SK-N-SH treated with all-trans-retinoic acid at 6 μM for 48 hours (cell line): ENCODE results near the gene ARHGDIB.

Experiments
- ARNTL ChIP-seq: fragments of 450-650 bp; formaldehyde crosslinking; IDR thresholded peaks from 2 replicates; pipeline ENCODE4 v1.5.0; 2020; ENCODE audit warnings: low read depth, mild to moderate bottlenecking, moderate library complexity, borderline replicate concordance
- CREB5 ChIP-seq: fragments of 250-450 bp; sonication (Bioruptor Pico); IDR thresholded peaks from 2 replicates; pipeline ENCODE4 v1.5.1; 2020; ENCODE audit warnings: low read depth, mild to moderate bottlenecking, moderate library complexity
- CSDC2 ChIP-seq: fragments of 250-450 bp; sonication (Bioruptor Pico); IDR thresholded peaks from 2 replicates; pipeline ENCODE4 v1.5.0; 2020; ENCODE audit warnings: mild to moderate bottlenecking, moderate library complexity
- CSRNP3 ChIP-seq: fragments of 250-450 bp; sonication (Bioruptor Pico); IDR thresholded peaks from 2 replicates; pipeline ENCODE4 v1.5.1; 2021; ENCODE audit warnings: mild to moderate bottlenecking, moderate library complexity
- GLIS3 ChIP-seq: fragments of 250-450 bp; sonication (Bioruptor Pico); IDR thresholded peaks from 2 replicates; pipeline ENCODE4 v1.5.0; 2020; ENCODE audit warnings: mild to moderate bottlenecking, moderate library complexity
- ISL1 ChIP-seq: fragments of 250-450 bp; sonication (Bioruptor Pico); IDR thresholded peaks from 2 replicates; pipeline ENCODE4 v2.1.2; 2022; ENCODE audit warnings: mild to moderate bottlenecking, moderate library complexity
- PPARA ChIP-seq: fragments of 250-450 bp; sonication (Bioruptor Pico); IDR thresholded peaks from 2 replicates; pipeline ENCODE4 v1.5.0; 2020; ENCODE audit warnings: mild to moderate bottlenecking, borderline replicate concordance
- RARB ChIP-seq: fragments of 250-450 bp; sonication (Bioruptor Pico); IDR thresholded peaks from 2 replicates; pipeline ENCODE4 v1.8.0; 2021; ENCODE audit warnings: mild to moderate bottlenecking, moderate library complexity
- TCF4 ChIP-seq: fragments of 250-450 bp; sonication (Bioruptor Pico); IDR thresholded peaks from 2 replicates; pipeline ENCODE4 v1.8.0; 2021; ENCODE audit warnings: mild to moderate bottlenecking, moderate library complexity, borderline replicate concordance
- TOX ChIP-seq: fragments of 250-450 bp; sonication (Bioruptor Pico); IDR thresholded peaks from 2 replicates; pipeline ENCODE4 v1.8.0; 2021; ENCODE audit warnings: mild to moderate bottlenecking, moderate library complexity, borderline replicate concordance
- ZFP3 ChIP-seq: fragments of 250-450 bp; sonication (Bioruptor Pico); IDR thresholded peaks from 2 replicates; pipeline ENCODE4 v1.5.0; 2020; ENCODE audit warnings: mild to moderate bottlenecking, moderate library complexity
- ZFP30 ChIP-seq: fragments of 450-650 bp; formaldehyde crosslinking; IDR thresholded peaks from 2 replicates; pipeline ENCODE4 v1.5.0; 2022; ENCODE audit warnings: mild to moderate bottlenecking, moderate library complexity
- ZNF8 ChIP-seq: fragments of 450-650 bp; formaldehyde crosslinking; IDR thresholded peaks from 2 replicates; pipeline ENCODE4 v1.5.0; 2020; ENCODE audit warnings: mild to moderate bottlenecking, moderate library complexity
- TF ChIP-seq, protein P1 (sequence below): fragments of 250-450 bp; sonication (Bioruptor Pico); IDR thresholded peaks from 2 replicates; pipeline ENCODE4 v1.8.0; 2020; ENCODE audit warnings: mild to moderate bottlenecking, moderate library complexity, borderline replicate concordance

- no peak for TF ChIP-seq PPARA
- no peak for TF ChIP-seq ZFP30 (CRISPR knock-in tag)
- TF ChIP-seq ISL1 (CRISPR knock-in tag), result no peak
- TF ChIP-seq CSRNP3 (CRISPR knock-in tag), result no peak
- TF ChIP-seq RARB (CRISPR knock-in tag), result no peak
- no peak for TF ChIP-seq CREB5 (CRISPR knock-in tag)
- no peak for TF ChIP-seq TOX
- no peak for TF ChIP-seq ARNTL (CRISPR knock-in tag)
- TF ChIP-seq, protein P1, sequence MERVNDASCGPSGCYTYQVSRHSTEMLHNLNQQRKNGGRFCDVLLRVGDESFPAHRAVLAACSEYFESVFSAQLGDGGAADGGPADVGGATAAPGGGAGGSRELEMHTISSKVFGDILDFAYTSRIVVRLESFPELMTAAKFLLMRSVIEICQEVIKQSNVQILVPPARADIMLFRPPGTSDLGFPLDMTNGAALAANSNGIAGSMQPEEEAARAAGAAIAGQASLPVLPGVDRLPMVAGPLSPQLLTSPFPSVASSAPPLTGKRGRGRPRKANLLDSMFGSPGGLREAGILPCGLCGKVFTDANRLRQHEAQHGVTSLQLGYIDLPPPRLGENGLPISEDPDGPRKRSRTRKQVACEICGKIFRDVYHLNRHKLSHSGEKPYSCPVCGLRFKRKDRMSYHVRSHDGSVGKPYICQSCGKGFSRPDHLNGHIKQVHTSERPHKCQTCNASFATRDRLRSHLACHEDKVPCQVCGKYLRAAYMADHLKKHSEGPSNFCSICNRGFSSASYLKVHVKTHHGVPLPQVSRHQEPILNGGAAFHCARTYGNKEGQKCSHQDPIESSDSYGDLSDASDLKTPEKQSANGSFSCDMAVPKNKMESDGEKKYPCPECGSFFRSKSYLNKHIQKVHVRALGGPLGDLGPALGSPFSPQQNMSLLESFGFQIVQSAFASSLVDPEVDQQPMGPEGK (CRISPR knock-in tag), result no peak
- no peak for TF ChIP-seq ZNF8 (CRISPR knock-in tag)
- no peak for TF ChIP-seq GLIS3 (CRISPR knock-in tag)
- TF ChIP-seq ZFP3, result no peak
- no peak for TF ChIP-seq TCF4 (CRISPR knock-in tag)
- TF ChIP-seq CSDC2 (CRISPR knock-in tag), result no peak
Observed at GRCh38 chr12:14910090-14910915, 51.1 kb downstream of the ARHGDIB start.
